WTC11 (cell line): ENCODE data around the gene RIPK1. TPM values are rescaled to one million over a fixed set of nuclear protein-coding genes. Genes with fewer than 3 reads are reported as not detected.
"Not testable (repeated sequence)": the region's sequence is repeated elsewhere in the genome, so short reads cannot be mapped to it uniquely, and the experiment has no call there.

ENCODE experiments used
- ATAC-seq: fragments of 200-7000 bp; cut with Tn5 transposase; 2 replicates; pipeline ENCODE4 v1.10.0; 2021; ENCODE audit warnings: mild to moderate bottlenecking, moderate library complexity
- CTCF ChIA-PET: fragments of 300-600 bp; sonication (Branson Sonifier 250); formaldehyde crosslinking; loops from one replicate; lab custom pipeline; 2021; ENCODE audit warnings: antibody characterized with exemption; lab: Charles Lee
- POLR2A ChIA-PET: fragments of 350-600 bp; sonication (Branson Sonifier 250); formaldehyde crosslinking; loops from one replicate; lab custom pipeline; 2021; ENCODE audit warnings: antibody characterized with exemption; lab: Charles Lee
- DNase-seq: peaks from one replicate; pipeline ENCODE4 v3.0.0; 2021; ENCODE audit warnings: low spot score
- H3K27ac Mint-ChIP-seq: 2 replicates; pipeline ENCODE4 v1.8.0; 2021; ENCODE audit warnings: mixed read lengths
- H3K27me3 Mint-ChIP-seq: 2 replicates; pipeline ENCODE4 v1.8.0; 2021; ENCODE audit warnings: low read depth, mild to moderate bottlenecking, moderate library complexity, mixed read lengths
- H3K36me3 Mint-ChIP-seq: 2 replicates; pipeline ENCODE4 v1.8.0; 2021; ENCODE audit warnings: mixed read lengths
- H3K4me1 Mint-ChIP-seq: 2 replicates; pipeline ENCODE4 v1.8.0; 2022; ENCODE audit warnings: mixed read lengths
- H3K4me3 Mint-ChIP-seq: 2 replicates; pipeline ENCODE4 v1.8.0; 2021; ENCODE audit warnings: mild to moderate bottlenecking, moderate library complexity, mixed read lengths
- H3K9me3 Mint-ChIP-seq: 2 replicates; pipeline ENCODE4 v1.8.0; 2021; ENCODE audit warnings: mixed read lengths
- AFF4 ChIP-seq: sonication (generic); formaldehyde crosslinking; IDR thresholded peaks from 2 replicates; pipeline ENCODE4 v1.8.1; 2023; ENCODE audit warnings: mild to moderate bottlenecking, missing genetic modification reagents, borderline replicate concordance
- AR ChIP-seq: fragments of 250-450 bp; sonication (Bioruptor Pico); IDR thresholded peaks from 2 replicates; pipeline ENCODE4 v1.9.0; 2021; ENCODE audit warnings: mild to moderate bottlenecking
- ATF1 ChIP-seq: sonication (generic); formaldehyde crosslinking; IDR thresholded peaks from 2 replicates; pipeline ENCODE4 v1.8.1; 2023; ENCODE audit warnings: mild to moderate bottlenecking, moderate library complexity, missing genetic modification reagents
- CREB1 ChIP-seq: sonication (generic); formaldehyde crosslinking; IDR thresholded peaks from 2 replicates; pipeline ENCODE4 v1.8.0; 2023; ENCODE audit warnings: mild to moderate bottlenecking, missing genetic modification reagents
- ETV6 ChIP-seq: sonication (generic); formaldehyde crosslinking; IDR thresholded peaks from 2 replicates; pipeline ENCODE4 v1.8.1; 2022; ENCODE audit warnings: mild to moderate bottlenecking, missing genetic modification reagents
- MLX ChIP-seq: sonication (generic); formaldehyde crosslinking; IDR thresholded peaks from 2 replicates; pipeline ENCODE4 v1.8.1; 2023; ENCODE audit warnings: mild to moderate bottlenecking, missing genetic modification reagents, moderate library complexity
- MXD4 ChIP-seq: fragments of 250-450 bp; sonication (Bioruptor Pico); IDR thresholded peaks from 2 replicates; pipeline ENCODE4 v1.8.0; 2021; ENCODE audit warnings: mild to moderate bottlenecking, moderate library complexity, borderline replicate concordance
- NFE2L1 ChIP-seq: sonication (generic); formaldehyde crosslinking; IDR thresholded peaks from 2 replicates; pipeline ENCODE4 v1.8.1; 2023; ENCODE audit warnings: missing genetic modification reagents
- SMAD4 ChIP-seq: sonication (generic); formaldehyde crosslinking; IDR thresholded peaks from 2 replicates; pipeline ENCODE4 v1.8.0; 2022; ENCODE audit warnings: mild to moderate bottlenecking, missing genetic modification reagents
- SOX15 ChIP-seq: fragments of 250-450 bp; sonication (Bioruptor Pico); IDR thresholded peaks from 2 replicates; pipeline ENCODE4 v1.9.0; 2021; ENCODE audit warnings: mild to moderate bottlenecking
- SP1 ChIP-seq: sonication (generic); formaldehyde crosslinking; conservative IDR thresholded peaks from 2 replicates; pipeline ENCODE4 v1.8.1; 2022; ENCODE audit warnings: missing genetic modification reagents
- ZNF121 ChIP-seq: sonication (generic); formaldehyde crosslinking; IDR thresholded peaks from 2 replicates; pipeline ENCODE4 v1.8.0; 2023; ENCODE audit warnings: missing genetic modification reagents
- ZNF232 ChIP-seq: sonication (generic); formaldehyde crosslinking; IDR thresholded peaks from 2 replicates; pipeline ENCODE4 v1.8.0; 2022; ENCODE audit warnings: mild to moderate bottlenecking, missing genetic modification reagents
- ZNF317 ChIP-seq: sonication (generic); formaldehyde crosslinking; IDR thresholded peaks from 2 replicates; pipeline ENCODE4 v1.8.1; 2023; ENCODE audit warnings: low read depth, mild to moderate bottlenecking, moderate library complexity, missing genetic modification reagents, borderline replicate concordance
- total RNA-seq: library from RNA; stranded (reverse); gene quantifications from 3 replicates; pipeline ENCODE4 v1.2.3, GENCODE V29; 2021
- TF ChIP-seq, protein P1 (sequence below): fragments of 250-450 bp; sonication (Bioruptor Pico); IDR thresholded peaks from 2 replicates; pipeline ENCODE4 v1.9.0; 2021; ENCODE audit warnings: mild to moderate bottlenecking
- TF ChIP-seq, protein P2 (sequence below): sonication (generic); formaldehyde crosslinking; IDR thresholded peaks from 2 replicates; pipeline ENCODE4 v1.8.0; 2023; ENCODE audit warnings: missing genetic modification reagents
- TF ChIP-seq, protein P3 (sequence below): sonication (generic); formaldehyde crosslinking; IDR thresholded peaks from 2 replicates; pipeline ENCODE4 v1.8.0; 2023; ENCODE audit warnings: missing genetic modification reagents, mild to moderate bottlenecking, borderline replicate concordance

The RIPK1 gene
- total RNA-seq, 1 experiment from 2014 or later = 8.7 TPM

DNA sequence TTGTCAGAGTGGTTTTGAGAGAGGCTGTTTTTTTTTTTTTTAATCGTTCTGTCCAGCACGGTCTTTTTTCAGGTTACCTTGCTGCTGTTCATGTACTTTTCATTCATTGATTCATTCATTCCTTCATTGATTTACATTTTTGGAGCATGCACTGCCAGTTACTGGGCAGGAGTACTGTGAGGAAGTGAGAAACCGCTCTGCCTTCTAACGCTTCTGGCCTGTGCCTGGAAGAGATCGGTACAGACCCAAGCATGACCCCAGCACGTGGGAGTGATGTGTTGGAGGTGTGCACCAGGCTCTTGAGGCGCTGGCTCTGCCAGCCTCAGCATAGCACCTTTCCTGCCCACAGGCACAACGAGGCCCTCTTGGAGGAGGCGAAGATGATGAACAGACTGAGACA lies 9.1 kb downstream of the RIPK1 start:
- no peak for DNase-seq
- Mint-ChIP-seq H3K4me3 (no peak overlapping the region), H3K27me3 (no peaks in the 10 kb centered on the region), H3K9me3 (peaks cover 13% of the 10 kb centered on the region), H3K4me1 (peaks cover 53% of the 10 kb centered on the region), H3K36me3 (peaks cover 58% of the 10 kb centered on the region), H3K27ac (peak overlapping the region; percentile 61; the same call in 1 of the 2 replicates)
- ChIA-PET POLR2A (no interaction called here), CTCF (no interaction called here)
- ATAC-seq = no peak
- TF ChIP-seq, protein P1, sequence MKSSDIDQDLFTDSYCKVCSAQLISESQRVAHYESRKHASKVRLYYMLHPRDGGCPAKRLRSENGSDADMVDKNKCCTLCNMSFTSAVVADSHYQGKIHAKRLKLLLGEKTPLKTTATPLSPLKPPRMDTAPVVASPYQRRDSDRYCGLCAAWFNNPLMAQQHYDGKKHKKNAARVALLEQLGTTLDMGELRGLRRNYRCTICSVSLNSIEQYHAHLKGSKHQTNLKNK = no peak
- no peak for TF ChIP-seq AR (CRISPR knock-in tag)
- TF ChIP-seq SOX15 = no peak
- TF ChIP-seq SP1 (CRISPR knock-in tag) = no peak

DNA sequence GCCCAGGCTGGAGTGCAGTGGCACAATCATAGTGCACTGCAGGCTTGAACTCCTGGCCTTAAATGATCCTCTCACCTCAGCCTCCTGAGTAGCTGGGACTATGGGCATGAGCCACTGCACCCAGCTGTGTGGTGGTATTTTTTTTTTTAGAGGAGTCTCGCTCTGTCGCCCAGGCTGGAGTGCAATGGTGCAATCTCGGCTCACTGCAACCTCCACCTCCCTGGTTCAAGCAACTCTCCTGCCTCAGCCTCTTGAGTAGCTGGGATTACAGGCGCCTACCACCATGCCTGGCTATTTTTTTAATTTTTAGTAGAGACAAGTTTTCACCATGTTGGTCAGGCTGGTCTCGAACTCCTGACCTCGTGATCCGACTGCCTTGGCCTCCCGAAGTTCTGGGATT lies 10.7 kb downstream of the RIPK1 start:
- Mint-ChIP-seq H3K9me3 (peaks cover 24% of the 10 kb centered on the region), H3K27ac (0 out of 2 replicates have a peak overlapping the region, but pooled peaks have one; percentile 20), H3K4me1 (peaks cover 42% of the 10 kb centered on the region), H3K36me3 (peaks cover 71% of the 10 kb centered on the region)
- ATAC-seq, CTCF ChIA-PET, POLR2A ChIA-PET, H3K4me3 Mint-ChIP-seq, DNase-seq, H3K27me3 Mint-ChIP-seq: not testable (repeated sequence)

- ATAC-seq (no peak), DNase-seq (no peak)
- Mint-ChIP-seq H3K4me1 (peaks cover 37% of the 10 kb centered on the region), H3K36me3 (peaks cover 78% of the 10 kb centered on the region), H3K27me3 (no peaks in the 10 kb centered on the region), H3K4me3 (no peak overlapping the region), H3K9me3 (peaks cover 30% of the 10 kb centered on the region), H3K27ac (peak overlapping the region; percentile 63; the same call in 1 of the 2 replicates)
- ChIA-PET POLR2A (no interaction called here), CTCF (no interaction called here)
- TF ChIP-seq NFE2L1 (CRISPR knock-in tag) = no peak
- no peak for TF ChIP-seq ETV6 (CRISPR knock-in tag)
- no peak for TF ChIP-seq SMAD4 (CRISPR knock-in tag)
- no peak for TF ChIP-seq MXD4
- TF ChIP-seq, protein P2, sequence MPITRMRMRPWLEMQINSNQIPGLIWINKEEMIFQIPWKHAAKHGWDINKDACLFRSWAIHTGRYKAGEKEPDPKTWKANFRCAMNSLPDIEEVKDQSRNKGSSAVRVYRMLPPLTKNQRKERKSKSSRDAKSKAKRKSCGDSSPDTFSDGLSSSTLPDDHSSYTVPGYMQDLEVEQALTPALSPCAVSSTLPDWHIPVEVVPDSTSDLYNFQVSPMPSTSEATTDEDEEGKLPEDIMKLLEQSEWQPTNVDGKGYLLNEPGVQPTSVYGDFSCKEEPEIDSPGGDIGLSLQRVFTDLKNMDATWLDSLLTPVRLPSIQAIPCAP = no peak
- TF ChIP-seq CREB1 (CRISPR knock-in tag) = no peak
- no peak for TF ChIP-seq ZNF317
- TF ChIP-seq ATF1 (CRISPR knock-in tag) = no peak
- no peak for TF ChIP-seq MLX
- no peak for TF ChIP-seq ZNF232
- TF ChIP-seq, protein P3, sequence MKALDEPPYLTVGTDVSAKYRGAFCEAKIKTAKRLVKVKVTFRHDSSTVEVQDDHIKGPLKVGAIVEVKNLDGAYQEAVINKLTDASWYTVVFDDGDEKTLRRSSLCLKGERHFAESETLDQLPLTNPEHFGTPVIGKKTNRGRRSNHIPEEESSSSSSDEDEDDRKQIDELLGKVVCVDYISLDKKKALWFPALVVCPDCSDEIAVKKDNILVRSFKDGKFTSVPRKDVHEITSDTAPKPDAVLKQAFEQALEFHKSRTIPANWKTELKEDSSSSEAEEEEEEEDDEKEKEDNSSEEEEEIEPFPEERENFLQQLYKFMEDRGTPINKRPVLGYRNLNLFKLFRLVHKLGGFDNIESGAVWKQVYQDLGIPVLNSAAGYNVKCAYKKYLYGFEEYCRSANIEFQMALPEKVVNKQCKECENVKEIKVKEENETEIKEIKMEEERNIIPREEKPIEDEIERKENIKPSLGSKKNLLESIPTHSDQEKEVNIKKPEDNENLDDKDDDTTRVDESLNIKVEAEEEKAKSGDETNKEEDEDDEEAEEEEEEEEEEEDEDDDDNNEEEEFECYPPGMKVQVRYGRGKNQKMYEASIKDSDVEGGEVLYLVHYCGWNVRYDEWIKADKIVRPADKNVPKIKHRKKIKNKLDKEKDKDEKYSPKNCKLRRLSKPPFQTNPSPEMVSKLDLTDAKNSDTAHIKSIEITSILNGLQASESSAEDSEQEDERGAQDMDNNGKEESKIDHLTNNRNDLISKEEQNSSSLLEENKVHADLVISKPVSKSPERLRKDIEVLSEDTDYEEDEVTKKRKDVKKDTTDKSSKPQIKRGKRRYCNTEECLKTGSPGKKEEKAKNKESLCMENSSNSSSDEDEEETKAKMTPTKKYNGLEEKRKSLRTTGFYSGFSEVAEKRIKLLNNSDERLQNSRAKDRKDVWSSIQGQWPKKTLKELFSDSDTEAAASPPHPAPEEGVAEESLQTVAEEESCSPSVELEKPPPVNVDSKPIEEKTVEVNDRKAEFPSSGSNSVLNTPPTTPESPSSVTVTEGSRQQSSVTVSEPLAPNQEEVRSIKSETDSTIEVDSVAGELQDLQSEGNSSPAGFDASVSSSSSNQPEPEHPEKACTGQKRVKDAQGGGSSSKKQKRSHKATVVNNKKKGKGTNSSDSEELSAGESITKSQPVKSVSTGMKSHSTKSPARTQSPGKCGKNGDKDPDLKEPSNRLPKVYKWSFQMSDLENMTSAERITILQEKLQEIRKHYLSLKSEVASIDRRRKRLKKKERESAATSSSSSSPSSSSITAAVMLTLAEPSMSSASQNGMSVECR (CRISPR knock-in tag) = no peak
- no peak for TF ChIP-seq AFF4 (CRISPR knock-in tag)
- TF ChIP-seq ZNF121 (CRISPR knock-in tag) = no peak
These were observed 11.4 kb downstream of the RIPK1 start for GRCh38 chr6:3079682-3080081.
